Effector memory CD4-positive, alpha-beta T cell (primary cell): Measurements from ENCODE around the gene PPP1R3G.

Source experiments
- DNase-seq, 3 donors: peaks; one replicate each; pipeline ENCODE4 v3.0.0-alpha.2; 2020
- H3K27ac ChIP-seq: 2 replicates; pipeline ENCODE4 v1.7.0; 2013; ENCODE audit warnings: mild to moderate bottlenecking, low read length, moderate library complexity; ENCODE audit not compliant: insufficient read depth, poor library complexity, severe bottlenecking
- H3K27me3 ChIP-seq: replicated peaks from 2 replicates; pipeline ENCODE4 v1.7.0; 2013; ENCODE audit warnings: mild to moderate bottlenecking, low read length; ENCODE audit not compliant: insufficient read depth, control insufficient read depth, poor library complexity, severe bottlenecking
- H3K36me3 ChIP-seq: 2 replicates; pipeline ENCODE4 v1.7.0; 2013; ENCODE audit warnings: mild to moderate bottlenecking, low read length, moderate library complexity; ENCODE audit not compliant: control insufficient read depth, insufficient read depth
- H3K4me1 ChIP-seq: 2 replicates; pipeline ENCODE4 v1.7.0; 2013; ENCODE audit warnings: low read length, mild to moderate bottlenecking; ENCODE audit not compliant: control insufficient read depth, insufficient read depth, poor library complexity, severe bottlenecking
- H3K4me3 ChIP-seq: 2 replicates; pipeline ENCODE4 v1.7.0; 2013; ENCODE audit warnings: low read length, low read depth, mild to moderate bottlenecking; ENCODE audit not compliant: insufficient read depth, poor library complexity, severe bottlenecking
- H3K9me3 ChIP-seq: 2 replicates; pipeline ENCODE4 v1.7.0; 2013; ENCODE audit warnings: mild to moderate bottlenecking, low read length, moderate library complexity; ENCODE audit not compliant: control insufficient read depth

The PPP1R3G gene

GRCh38 chr6:5122504-5123112, 37.5 kb downstream of the PPP1R3G start:
- Histone ChIP-seq H3K27me3 (no peaks in the 10 kb centered on the region), H3K36me3 (no peaks in the 10 kb centered on the region), H3K4me3 (no peak overlapping the region), H3K27ac (no peak overlapping the region), H3K9me3 (no peaks in the 10 kb centered on the region), H3K4me1 (no peaks in the 10 kb centered on the region)
- no peak for DNase-seq

- no peaks in the 10 kb centered on the region for H3K36me3 ChIP-seq
- no peak overlapping the region for H3K4me3 ChIP-seq
- H3K27me3 ChIP-seq: no peaks in the 10 kb centered on the region
- H3K4me1 ChIP-seq: no peaks in the 10 kb centered on the region
- no peak overlapping the region for H3K27ac ChIP-seq
- H3K9me3 ChIP-seq: no peaks in the 10 kb centered on the region
- no peak for DNase-seq
Observed at GRCh38 chr6:5123296-5124143, 38.4 kb downstream of the PPP1R3G start.

GRCh38 chr6:5124526-5124925, 39.4 kb downstream of the PPP1R3G start:
- H3K9me3 ChIP-seq: no peaks in the 10 kb centered on the region

GRCh38 chr6:5125152-5126006, 40.2 kb downstream of the PPP1R3G start:
- no peaks in the 10 kb centered on the region for H3K27me3 ChIP-seq
- no peak overlapping the region for H3K27ac ChIP-seq
- H3K9me3 ChIP-seq: no peaks in the 10 kb centered on the region
- DNase-seq: no peak
- no peak overlapping the region for H3K4me3 ChIP-seq
- H3K4me1 ChIP-seq: no peaks in the 10 kb centered on the region
- H3K36me3 ChIP-seq: no peaks in the 10 kb centered on the region

More at GRCh38 chr6:5124526-5124925, 39.4 kb downstream of the PPP1R3G start:
- H3K4me3 ChIP-seq: no peak overlapping the region
- no peak overlapping the region for H3K27ac ChIP-seq
- H3K36me3 ChIP-seq: no peaks in the 10 kb centered on the region
- DNase-seq: no peak
- H3K27me3 ChIP-seq: no peaks in the 10 kb centered on the region
- H3K4me1 ChIP-seq: no peaks in the 10 kb centered on the region

- no peak overlapping the region for H3K27ac ChIP-seq
- H3K4me1 ChIP-seq: no peaks in the 10 kb centered on the region
- no peak for DNase-seq
- H3K27me3 ChIP-seq: no peaks in the 10 kb centered on the region
- no peaks in the 10 kb centered on the region for H3K36me3 ChIP-seq
- no peak overlapping the region for H3K4me3 ChIP-seq
- no peaks in the 10 kb centered on the region for H3K9me3 ChIP-seq
Observed at GRCh38 chr6:5126214-5126613, 41.1 kb downstream of the PPP1R3G start.

- no peaks in the 10 kb centered on the region for H3K36me3 ChIP-seq
- H3K27me3 ChIP-seq: no peaks in the 10 kb centered on the region
- no peak overlapping the region for H3K4me3 ChIP-seq
- H3K27ac ChIP-seq: no peak overlapping the region
- no peaks in the 10 kb centered on the region for H3K4me1 ChIP-seq
- DNase-seq: no peak
- H3K9me3 ChIP-seq: no peaks in the 10 kb centered on the region
Observed at GRCh38 chr6:5127106-5127687, 42.1 kb downstream of the PPP1R3G start.

- no peaks in the 10 kb centered on the region for H3K4me1 ChIP-seq
- no peaks in the 10 kb centered on the region for H3K9me3 ChIP-seq
- DNase-seq: no peak
- H3K27me3 ChIP-seq: no peaks in the 10 kb centered on the region
- H3K36me3 ChIP-seq: no peaks in the 10 kb centered on the region
- no peak overlapping the region for H3K4me3 ChIP-seq
- H3K27ac ChIP-seq: no peak overlapping the region
Observed at GRCh38 chr6:5128351-5128750, 43.2 kb downstream of the PPP1R3G start.

- no peak for DNase-seq
- Histone ChIP-seq H3K4me3 (no peak overlapping the region), H3K4me1 (no peaks in the 10 kb centered on the region), H3K36me3 (no peaks in the 10 kb centered on the region), H3K27ac (no peak overlapping the region), H3K9me3 (no peaks in the 10 kb centered on the region), H3K27me3 (no peaks in the 10 kb centered on the region)
Observed at GRCh38 chr6:5130135-5130866, 45.2 kb downstream of the PPP1R3G start.

GRCh38 chr6:5132731-5133130, 47.6 kb downstream of the PPP1R3G start:
- Histone ChIP-seq H3K4me1 (no peaks in the 10 kb centered on the region), H3K9me3 (no peaks in the 10 kb centered on the region), H3K27ac (no peak overlapping the region), H3K36me3 (no peaks in the 10 kb centered on the region), H3K4me3 (no peak overlapping the region), H3K27me3 (no peaks in the 10 kb centered on the region)
- no peak for DNase-seq
